Measurements from ENCODE around the gene TPP1. TPM values are rescaled to one million over a fixed set of nuclear protein-coding genes. Genes with fewer than 3 reads are reported as not detected.

Gene TPP1
- polyA plus RNA-seq, 10 donors = 36.4 to 48.0 (median 40.9) TPM

DNA sequence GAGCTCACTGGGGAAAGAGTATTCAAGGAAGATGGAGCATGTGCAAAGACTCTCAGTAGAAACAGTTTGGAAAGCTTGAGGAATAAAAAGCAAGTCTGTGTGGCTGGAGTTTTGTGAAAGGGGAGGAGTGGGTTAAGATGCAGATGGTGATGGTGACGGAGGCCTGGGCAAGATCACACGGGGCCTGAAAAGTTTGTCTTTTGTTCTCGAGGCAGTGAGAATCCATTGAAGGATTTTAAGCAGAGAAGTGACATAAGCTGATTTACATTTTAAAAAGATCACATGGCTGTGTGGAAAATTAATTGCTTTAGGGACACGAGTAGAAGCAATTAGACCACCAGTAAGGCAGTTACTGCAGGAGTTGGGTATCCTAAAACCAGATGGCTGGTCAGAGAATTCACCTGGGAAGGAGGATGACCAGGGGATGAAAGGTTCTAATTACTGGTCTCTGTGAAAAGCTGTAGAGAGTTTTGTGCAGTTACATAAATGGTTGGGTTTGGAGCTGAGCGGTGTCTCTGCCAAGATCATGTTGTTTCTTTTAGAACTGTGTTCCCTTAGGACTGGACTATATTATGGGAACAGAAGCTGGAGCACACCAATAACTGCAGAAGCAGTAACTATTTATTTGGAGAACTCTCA lies 22.9 kb downstream of the TPP1 start:
- DNase-seq = no peak

- DNase-seq = no peak
These were observed 25.0 kb downstream of the TPP1 start for GRCh38 chr11:6594142-6594768.

DNA sequence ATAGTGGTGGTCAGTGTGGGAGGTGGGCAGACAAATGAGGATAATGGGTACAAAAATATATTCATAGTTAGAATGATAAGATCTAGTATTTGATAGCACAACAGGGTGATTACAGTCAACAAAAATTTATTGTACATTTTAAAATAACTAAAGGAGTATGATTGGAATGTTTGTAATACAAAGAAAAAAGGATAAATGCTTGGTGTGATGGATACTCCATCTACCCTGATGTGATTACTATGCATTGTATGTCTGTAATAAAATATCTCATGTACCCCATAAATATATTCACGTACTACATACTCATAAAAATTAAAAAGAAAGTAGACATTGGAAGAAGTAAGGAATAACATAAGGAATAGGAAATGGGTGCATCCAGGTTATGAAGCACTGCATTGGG lies 31.2 kb downstream of the TPP1 start:
- DNase-seq = no peak

DNA sequence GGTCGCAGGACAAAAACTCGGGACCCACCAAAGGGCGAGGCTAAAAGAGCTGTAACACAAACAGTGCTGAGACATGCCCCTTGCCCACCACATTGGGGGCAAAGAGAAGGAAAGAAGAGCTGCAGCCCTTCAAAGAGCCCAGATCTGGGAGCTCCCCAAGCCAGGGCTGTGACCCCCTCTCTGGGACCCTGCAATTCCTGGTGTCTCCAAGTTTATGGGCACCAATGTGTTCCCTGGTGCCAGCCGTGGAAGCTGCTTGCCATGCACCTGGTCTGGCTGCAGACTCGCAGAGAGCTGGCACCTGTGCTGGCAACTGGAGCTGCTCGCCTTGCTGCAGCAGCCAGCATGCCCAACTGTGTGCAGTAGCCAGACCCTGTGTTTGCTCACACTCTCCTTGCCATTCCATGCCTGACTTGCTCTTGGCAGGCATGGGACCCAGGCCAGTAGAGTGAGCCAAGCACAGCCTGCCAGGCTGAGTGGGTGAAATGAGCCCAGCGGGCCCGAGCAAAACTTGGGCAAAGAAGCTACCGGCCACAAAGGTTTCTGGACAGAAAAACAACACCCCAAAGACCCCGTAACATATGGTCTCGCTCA lies 31.8 kb downstream of the TPP1 start:
- DNase-seq = no peak

- no peak for DNase-seq
These were observed 32.5 kb downstream of the TPP1 start for GRCh38 chr11:6586434-6587359.

GRCh38 chr11:6584528-6584927 lies 34.7 kb downstream of the TPP1 start:
- no peak for DNase-seq

GRCh38 chr11:6583584-6583983 lies 35.6 kb downstream of the TPP1 start:
- DNase-seq = no peak

DNA sequence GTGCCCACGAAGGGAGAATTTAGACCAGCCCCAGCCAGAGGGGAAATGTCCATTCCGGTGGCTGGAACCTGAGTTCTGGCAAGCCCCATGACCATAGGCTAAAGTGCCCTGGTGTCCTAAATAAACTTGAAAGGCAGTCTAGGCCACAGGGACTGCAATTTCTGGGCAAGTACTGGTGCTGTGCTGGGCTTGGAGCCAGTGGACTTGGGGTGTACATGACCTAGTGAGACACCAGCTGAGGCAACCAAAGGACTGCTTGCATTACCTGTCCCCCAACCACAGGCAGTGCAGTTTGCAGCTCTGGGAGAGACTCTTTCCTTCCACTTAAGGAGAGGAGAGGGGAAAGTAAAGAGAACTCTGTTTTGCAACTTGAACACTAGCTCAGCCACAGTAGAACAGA lies 39.5 kb downstream of the TPP1 start:
- DNase-seq = no peak

DNA sequence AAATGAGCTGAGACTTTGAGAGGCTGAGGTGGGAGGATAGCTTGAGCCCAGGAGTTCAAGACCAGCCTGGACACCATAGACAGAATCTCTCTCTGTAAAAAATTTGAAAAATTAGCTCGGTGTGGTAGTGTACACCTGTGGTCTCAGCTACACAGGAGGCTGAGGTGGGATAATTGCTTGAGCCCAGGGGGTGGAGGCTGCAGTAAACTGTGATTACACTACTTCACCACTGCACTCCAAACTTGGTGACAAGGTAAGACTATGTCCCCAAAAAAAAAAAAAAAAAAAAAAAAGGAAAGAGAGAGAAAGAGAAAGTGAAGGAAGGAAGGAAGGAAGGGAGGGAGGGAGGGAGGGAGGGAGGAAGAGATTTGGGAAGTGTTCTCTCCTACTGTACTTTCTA lies 41.1 kb downstream of the TPP1 start:
- no peak for DNase-seq

DNA sequence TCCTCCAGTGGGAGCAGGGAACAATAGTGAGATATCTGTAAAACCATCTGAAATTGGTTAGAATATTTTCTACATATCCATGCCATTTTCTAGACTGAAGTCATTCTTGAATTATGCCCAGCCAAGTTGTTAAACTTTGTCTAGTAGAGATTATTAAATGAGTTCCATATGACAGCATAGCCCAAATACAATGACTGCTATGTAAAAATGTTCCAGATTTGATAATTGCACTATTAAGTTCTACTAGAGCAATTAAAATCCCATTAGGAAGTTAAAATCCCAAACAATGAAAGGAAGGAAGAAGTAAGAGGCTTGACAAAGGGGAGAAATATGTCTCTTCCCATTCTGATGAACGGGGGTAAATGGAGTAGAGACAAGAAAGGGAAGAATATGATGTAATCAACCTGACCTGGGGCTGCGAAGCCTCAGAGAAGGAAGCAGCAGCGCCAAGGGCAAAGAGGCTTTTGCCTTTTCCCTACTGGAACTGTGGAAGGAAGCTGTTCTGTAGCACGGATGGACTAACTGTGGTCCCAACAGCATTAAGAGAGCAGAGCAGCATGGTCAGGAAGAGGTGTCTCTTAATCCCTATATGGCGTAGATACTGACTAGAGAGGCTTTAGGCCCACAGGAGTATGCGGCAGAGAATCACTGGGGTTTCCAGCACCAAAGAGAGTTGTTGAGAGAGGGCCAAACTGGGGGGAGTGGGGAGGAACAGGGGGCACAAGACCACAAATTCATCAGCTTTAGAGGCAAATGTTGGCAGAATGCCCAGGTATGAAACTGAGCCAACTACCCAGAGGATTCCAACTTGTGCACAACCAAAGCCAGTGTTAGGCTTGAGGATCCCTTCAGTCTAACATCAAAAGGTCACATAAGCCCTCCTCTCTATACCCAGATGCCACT lies 42.5 kb downstream of the TPP1 start:
- peak; percentile 50 to 67 (median 59) for DNase-seq

DNA sequence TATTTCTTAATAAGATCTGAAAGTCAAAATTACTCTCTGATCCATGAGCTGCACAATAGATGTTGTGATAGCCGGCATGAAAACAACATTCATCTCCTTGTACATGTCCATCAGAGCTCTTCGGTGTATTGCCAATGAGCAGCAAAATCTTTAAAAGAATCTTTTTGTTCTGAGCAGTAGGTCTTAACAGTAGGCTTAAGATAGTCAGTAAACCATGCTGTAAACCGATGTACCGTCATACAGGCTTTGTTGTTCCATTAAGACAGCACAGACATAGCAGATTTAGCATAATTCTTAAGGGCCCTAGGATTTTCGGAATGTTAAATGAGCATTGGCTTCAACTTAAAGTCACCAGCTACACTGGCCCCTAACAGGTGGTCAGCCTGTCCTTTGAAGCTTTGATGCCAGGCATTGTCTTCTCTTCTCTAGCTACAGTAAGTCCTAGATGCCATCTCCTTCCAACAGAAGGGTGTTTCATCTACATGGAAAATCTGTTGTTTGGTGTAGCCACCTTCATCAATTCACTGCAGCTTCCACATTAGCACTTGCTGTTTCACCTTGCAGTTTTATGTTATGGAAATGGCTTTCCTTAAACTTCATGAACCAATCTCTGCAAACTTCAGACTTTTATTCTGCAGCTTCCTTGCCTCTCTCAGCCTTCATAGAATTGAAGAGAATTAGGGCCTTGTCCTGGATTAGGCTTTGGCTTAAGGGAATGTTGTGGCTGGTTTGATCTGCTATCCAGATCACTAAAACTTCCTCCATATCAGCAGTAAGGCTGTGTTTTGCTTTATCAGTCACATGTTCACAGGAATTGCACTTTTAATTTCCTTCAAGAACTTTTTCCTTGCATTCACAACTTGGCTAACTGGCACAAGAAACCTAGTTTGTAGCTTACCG lies 44.2 kb downstream of the TPP1 start:
- no peak for DNase-seq

DNA sequence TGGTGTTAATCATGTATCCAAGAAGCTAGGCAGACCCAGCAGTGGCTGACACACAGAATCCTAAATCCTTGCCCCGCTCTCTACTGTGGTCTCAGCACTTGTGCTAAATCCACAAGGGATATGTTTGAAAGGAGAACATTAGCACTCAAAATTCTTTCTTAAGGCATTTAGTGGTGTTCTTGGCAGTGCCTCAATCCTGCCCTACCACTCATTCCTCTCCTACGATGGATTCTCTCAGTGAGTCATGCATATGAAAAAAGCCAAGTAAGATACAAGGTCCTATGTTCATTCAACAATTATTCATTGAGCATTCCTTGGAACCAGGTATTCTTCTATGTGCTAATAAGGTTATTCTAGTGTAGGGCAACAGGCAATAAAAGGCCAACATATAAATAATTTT lies 47.0 kb downstream of the TPP1 start:
- peak in 1 of 3 donors; percentile 47 for DNase-seq

GRCh38 chr11:6571434-6572008 lies 47.7 kb downstream of the TPP1 start:
- no peak for DNase-seq

DNA sequence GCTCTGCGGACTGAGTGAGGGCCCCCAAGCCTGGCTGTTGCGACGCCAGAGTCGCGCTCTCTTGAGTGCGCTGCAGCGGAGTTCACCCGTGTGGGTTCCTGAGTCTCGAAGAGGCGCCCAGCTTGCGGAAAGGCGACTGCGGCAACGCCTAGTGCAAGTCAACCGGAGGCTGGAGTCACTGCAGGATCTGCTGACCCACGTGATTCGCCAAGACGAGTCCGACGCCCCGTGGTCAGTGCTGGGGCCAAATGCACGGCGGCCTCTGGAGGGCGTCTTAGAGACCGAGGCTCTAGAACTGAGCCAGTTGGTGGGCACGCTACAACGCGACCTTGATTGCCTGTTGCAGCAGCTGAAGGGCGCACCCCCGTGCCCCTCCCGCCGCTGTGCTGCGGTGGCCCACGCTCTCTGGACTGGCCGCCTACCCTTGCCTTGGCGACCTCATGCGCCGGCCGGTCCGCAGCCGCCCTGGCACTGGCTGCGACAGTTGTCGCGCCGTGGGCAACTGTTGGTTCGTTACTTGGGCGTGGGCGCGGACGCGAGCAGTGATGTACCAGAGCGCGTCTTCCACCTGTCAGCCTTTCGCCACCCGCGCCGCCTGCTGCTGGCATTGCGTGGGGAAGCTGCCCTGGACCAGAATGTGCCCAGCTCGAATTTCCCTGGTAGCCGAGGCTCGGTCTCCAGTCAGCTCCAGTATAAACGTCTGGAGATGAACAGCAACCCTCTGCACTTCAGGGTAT lies 48.4 kb downstream of the TPP1 start:
- DNase-seq = peak in 2 of 3 donors; percentile 12 to 14

- no peak for DNase-seq
These were observed 49.5 kb downstream of the TPP1 start for GRCh38 chr11:6569706-6570105.

DNA sequence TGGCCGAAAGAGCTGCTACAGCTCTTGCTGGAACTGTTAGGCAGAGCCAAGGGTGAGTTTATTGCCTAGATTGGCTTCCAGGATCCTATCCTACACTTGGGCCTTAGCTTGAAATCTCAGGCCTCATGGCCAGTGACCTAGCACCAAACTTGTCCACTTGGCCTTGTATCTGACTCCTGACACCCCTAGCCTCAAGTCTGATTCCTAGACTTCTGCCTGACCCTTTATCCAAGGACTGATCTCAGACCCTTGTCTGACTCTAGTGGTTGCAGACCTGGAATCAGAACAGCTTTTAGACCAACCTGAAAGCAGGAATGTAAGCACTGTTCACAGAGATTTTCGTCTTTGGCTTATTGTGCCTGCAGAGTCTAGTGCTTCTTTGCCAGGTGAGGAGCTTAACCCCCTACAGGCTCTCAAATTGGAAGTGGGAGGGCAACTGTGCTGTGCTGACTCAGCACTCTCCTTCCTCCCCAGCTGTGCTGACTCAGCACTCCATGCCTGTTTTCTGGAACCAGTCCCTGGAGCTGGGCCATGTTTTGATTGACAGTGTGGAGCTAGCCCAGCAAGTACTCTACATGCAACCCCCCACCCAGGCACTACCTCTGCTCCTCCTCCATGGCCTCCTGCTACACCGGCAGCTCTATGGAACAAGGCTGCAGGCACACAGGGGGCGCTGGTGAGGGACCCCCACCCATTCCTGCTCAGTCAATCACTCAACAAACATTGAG lies 50.9 kb downstream of the TPP1 start:
- peak; percentile 67 to 80 (median 68) for DNase-seq

DNA sequence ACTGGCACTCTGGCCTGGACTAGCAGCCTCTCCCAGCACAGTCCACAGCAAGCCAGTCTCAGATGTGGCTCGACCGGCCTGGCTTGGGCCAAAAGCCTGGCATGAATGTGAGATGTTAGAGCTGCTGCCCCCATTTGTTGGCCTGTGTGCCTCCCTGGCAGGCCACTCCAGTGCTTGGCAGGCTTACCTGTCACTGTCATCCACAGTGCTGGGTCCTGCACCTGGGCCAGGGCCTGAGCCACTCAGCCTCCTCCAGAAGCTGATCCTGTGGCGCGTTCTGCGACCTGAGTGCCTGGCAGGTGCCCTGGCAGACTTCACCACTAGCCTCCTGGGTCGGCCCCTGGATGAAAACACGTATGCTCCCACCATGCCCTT lies 51.9 kb downstream of the TPP1 start:
- DNase-seq = no peak

DNA sequence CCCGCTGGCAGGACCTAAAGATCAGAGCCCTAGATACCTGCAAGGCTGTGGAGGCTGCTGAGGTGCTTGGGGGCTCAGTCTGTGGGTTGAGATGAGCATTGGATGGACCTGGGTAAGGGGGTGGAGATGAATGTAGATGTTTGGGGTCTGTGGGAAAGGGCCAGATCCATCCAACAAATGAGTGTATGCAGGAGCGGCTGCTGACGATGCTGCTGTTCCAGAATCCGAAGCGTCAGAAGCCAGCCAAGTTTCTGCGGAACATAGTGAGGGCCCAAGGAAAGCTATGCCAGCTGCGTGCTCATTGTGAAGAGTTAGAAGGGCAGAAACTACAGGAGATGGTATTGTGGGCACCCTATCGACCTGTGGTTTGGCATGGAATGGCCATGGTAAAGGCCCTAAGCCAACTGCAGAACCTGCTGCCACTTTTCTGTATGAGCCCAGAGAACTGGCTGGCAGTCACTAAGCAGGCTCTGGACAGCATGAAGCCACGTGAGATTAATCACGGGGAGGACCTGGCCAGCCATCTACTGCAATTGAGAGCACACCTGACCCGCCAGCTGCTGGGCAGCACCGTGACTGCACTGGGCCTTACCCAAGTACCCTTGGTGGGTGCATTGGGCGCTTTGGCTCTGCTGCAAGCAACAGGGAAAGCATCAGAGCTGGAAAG lies 52.4 kb downstream of the TPP1 start:
- DNase-seq = no peak

All from muscle of back (tissue), 11 donors.